Renal cortical epithelial cell (primary cell): ENCODE data around the gene ADK. TPM values are rescaled to one million over a fixed set of nuclear protein-coding genes. Genes with fewer than 3 reads are reported as not detected.
"Not testable (repeated sequence)": the region's sequence is repeated elsewhere in the genome, so short reads cannot be mapped to it uniquely, and the experiment has no call there.

Experiments
- DNase-seq: peaks from one replicate; pipeline ENCODE4 v3.0.0-alpha.2; 2011; ENCODE audit warnings: low read depth
- total RNA-seq: library from RNA; depleted of rRNA; stranded (reverse); fragments of >200 nt; gene quantifications from 2 replicates; pipeline ENCODE4 v1.2.3, GENCODE V29; 2014

ADK gene
- total RNA-seq, 1 donor from 2014 or later, result 74.9 TPM

DNA sequence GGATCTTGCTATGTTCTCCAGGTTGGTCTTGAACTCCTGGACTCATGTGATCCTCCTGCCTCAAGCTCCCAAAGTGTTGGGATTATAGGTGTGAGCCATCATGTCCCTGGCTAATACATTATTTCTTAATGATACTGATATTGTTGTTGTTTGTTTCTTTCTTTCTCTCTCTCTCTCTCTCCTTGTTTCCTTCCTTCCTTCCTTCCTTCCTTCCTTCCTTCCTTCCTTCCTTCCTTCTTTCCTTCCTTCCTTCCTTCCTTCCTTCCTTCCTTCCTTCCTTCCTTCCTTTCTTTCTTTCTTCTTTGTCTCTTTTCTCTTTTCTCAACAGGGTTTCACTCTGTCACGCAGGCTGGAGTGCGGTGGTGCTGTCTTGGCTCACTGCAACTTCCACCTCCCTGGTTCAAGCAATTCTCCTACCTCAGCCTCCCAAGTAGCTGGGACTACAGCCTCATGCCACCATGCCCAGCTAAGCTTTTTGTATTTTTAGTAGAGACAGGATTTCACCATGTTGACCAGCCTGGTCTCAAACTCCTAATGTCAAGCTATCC is 149.1 kb downstream of the ADK start:
- not testable (repeated sequence) for DNase-seq

GRCh38 chr10:74300666-74301065 is 149.6 kb downstream of the ADK start:
- no peak for DNase-seq

- DNase-seq, result no peak
These were observed 154.7 kb downstream of the ADK start for GRCh38 chr10:74305730-74306129.

DNA sequence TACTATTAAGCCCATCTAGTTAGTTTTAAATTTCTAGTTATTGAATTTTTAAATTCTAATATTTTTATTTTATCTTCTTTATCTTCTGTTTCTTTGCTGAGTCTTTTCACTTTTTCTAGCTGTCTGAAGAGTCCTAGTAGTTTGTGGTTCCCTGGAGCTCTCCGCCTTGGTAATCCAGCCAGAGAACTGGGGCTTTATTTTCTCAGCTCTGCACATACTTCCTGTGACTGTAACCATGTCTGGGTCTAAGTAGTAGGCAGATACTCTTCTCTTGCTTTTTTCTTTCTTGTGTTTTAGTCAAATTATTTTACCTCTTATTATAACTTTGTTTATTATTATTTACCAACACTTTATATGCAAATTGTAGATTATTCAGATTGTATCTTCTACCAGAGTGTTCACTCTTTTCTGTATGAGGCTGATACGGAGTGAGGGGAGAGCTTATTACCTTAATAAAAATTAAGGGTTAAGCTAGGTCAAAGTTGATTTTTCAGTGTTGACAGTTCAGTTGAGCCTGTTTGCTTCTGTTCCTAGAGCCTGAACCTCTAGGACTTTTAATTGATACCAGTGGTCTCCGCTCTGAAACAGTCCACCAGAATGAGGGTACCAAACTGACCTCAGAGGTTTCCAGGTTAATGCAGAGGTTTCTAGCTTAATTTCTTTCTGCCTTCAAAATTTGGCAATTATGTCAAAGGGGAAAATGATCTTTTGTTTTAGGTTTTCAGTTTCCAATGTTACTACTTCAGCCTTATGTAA is 155.4 kb downstream of the ADK start:
- DNase-seq, result no peak

DNA sequence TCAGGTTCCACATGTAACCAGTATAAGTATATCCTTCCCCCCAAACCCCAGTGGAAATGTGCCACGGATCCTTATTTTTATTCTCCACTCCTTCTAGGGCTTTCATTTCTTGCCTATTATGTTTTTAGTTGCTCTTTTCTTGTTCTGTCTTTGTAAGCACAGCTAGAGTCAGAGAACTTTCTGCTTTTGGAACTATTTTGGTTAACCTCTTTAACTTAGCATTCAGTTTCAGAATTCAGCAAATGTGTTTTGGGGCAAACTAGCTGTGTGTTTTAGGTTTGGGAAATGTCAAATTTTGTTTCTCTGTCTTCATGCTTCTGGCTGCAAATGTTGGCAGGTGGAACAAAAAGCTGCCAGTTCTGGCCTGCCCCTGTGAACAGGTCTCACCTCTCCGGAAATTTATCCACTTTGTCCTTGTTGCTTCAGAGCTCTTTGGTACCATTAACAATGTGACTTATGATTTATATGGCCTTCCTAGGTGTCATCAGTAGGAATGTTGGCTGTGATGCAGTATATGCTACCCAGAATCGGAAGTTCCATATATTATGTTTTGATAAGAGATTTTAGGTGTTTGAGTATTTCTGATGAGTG is 156.1 kb downstream of the ADK start:
- no peak for DNase-seq

GRCh38 chr10:74310652-74311257 is 159.7 kb downstream of the ADK start:
- no peak for DNase-seq

GRCh38 chr10:74314166-74314565 is 163.1 kb downstream of the ADK start:
- DNase-seq, result peak; percentile 49

DNA sequence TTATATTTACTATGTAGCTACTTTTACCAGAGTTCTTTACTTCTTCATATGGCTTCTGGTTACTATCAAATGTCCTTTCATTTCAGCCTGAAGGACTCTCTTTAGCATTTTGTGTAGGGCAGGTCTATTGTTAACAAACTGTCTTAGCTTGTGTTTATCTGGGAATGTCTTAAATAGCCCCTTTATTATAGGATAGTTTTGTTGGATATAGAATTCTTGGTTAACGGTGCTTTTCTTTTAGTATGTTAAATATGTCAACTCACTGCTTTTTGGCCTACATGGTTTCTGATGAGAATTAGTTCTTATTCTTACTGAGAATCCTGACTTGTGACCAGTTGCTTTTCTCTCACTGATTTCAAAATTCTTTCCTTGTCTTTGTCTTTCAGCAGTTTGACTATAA is 169.0 kb downstream of the ADK start:
- DNase-seq, result no peak

DNA sequence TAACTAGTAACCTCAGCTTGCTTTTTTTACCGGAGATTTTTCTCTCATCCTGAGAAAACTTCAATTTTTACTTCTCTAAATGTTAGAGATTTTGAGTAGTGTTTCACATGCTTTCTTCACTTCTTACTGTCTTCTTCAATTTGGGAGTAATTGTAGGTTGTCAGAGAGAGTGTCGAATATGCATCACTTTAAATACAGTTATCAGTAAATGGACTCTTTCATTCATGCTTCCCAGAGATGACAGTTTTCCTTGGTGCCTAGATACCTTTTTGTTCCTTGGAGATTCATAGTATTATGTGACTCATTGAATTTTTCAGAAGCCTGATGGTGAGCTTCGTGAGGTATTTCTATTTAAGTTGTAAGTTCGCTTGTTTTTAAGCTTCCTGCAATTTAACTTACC is 169.7 kb downstream of the ADK start:
- no peak for DNase-seq

- no peak for DNase-seq
These were observed 171.1 kb downstream of the ADK start for GRCh38 chr10:74322141-74322540.

DNA sequence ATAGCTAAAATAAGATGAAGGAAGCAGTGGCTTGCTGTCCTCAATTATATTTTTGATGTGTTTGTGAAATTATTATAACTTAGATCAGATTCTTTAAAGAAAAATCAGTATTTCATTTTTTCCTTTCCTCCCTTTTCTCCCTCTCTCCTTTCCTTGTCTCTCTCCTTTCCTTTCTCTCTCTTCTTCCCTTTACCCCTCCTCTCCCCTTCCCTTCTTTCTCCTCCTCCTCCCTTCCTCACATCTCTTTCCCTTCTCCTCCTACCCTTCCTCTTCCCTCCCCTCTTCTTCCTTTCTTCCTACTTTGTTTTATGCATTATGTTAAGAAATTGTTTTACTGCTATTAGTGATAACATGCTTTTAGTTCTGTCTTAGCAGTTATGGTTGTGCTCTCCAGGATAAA is 171.5 kb downstream of the ADK start:
- no peak for DNase-seq

DNA sequence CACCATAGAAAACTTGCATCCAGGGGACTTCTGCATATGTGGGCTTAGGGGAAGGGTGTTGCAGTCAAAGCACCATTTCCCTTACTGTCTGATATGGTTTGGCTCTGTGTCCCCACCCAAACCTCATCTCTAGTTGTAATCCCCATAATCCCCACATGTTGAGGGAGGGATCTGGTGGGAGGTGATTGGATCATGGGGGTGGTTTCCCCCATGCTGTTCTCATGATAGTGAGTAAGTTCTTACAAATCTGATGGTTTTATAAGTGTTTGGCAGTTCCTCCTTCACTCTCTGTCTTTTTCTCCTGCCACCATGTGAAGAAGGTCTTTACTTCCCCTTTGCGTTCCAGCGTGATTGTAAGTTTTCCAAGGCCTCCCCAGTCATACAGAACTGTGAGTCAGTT is 177.4 kb downstream of the ADK start:
- no peak for DNase-seq

DNA sequence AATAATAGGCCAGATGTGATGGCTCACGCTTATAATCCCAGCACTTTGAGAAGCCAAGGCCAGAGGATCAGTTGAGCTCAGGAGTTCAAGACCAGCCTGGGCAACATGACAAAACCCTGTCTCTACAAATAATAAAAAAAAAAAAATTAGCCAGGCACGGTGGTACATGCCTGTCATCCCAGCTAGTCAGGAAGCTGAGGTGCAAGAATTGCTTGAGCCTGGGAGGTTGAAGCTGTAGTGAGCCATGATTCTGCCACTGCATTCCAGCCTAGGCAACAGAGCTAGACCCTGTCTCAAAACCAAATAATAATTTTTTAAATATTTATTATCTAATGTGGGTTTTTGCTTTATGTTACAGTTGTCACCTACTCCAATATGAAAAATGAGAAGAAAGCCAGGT is 178.9 kb downstream of the ADK start:
- DNase-seq, result peak; percentile 52

- DNase-seq, result no peak
These were observed 179.6 kb downstream of the ADK start for GRCh38 chr10:74330646-74331045.

GRCh38 chr10:74332398-74332797 is 181.4 kb downstream of the ADK start:
- DNase-seq, result no peak

DNA sequence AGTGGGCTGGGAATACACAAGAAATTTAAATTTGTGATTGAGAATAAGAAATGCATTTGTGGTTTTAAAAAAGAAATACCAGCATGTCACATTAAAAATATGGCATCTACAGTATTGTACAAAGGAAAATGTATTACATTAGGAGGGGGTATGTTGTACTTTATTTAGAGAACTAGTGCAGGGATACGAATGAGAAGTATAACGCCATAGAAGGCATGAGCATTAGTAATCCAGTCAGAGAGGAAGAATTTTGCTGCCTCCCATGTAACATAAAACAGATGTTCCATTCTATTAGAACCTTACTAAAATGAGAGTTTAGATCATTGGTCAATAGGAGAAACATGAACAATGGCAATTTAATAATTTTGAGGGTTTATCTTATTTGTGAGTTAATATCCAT is 182.2 kb downstream of the ADK start:
- DNase-seq, result no peak

DNA sequence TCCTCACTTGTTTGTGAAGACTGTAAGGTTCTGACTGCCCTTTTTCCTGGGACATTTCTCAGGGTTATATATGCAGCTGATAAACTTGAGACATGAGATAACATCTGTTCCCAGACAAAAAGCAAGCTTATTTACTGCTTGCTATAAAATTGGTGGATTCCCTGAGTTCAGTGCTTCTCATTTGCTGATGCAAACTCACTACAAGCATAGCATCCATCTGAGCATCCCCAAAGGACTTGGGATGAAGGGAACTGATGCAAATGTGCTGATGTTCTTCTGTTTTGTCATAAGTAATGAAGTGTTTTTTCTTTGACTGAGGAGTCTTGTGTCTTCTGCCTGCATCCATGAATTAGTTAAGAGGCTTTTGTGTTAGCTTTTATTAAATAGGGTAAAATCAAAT is 183.2 kb downstream of the ADK start:
- no peak for DNase-seq

GRCh38 chr10:74335501-74335900 is 184.5 kb downstream of the ADK start:
- no peak for DNase-seq

DNA sequence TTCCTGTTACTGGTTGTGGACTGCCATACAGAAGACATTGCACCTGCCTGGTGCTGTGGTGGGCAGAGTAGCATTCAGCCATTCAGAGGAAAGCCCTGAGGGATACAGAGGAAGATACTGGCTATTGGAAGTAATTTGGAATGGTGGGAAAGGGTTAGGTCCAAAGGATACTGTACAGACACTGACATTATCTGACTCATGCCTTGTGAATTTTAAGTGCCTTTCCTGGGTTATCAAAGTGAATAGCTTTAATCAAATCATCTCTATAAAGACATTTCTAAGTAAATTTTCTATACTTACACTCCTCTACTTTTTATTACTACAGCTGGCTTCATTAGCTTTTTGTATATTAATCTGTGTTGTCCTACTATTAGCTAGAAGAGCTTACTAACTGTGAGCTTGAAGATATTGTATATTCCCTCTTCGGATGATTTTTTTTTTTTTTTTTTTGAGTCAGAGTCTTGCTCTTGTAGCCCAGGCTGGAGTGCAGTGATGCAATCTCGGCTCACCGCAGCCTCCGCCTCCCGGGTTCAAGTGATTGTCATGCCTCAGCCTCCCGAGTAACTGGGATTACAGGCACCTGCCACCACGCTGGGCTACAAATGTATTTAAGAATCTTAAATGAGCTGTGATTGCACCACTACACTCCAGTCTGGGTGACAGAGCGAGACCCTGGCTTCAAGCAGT is 186.5 kb downstream of the ADK start:
- peak; percentile 13 for DNase-seq

GRCh38 chr10:74342991-74343390 is 192.0 kb downstream of the ADK start:
- no peak for DNase-seq

DNA sequence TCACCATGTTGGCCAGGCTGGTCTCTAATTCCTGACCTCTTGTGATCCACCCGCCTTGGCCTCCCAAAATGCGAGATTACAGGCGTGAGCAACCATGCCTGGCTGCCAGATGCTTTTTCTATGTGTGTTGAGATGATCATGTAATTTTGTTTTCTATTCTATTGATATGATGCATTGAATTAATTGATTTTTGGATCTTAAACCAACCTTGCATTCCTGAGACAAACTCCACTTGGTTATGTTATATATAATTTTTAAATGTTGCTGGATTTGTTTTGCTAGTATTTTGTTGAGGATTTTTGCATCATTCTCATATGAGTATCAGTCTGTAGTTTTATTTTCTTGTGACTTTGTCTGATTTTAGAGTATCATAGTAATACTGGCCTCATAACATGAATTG is 192.8 kb downstream of the ADK start:
- no peak for DNase-seq

GRCh38 chr10:74344306-74344705 is 193.3 kb downstream of the ADK start:
- DNase-seq, result no peak

DNA sequence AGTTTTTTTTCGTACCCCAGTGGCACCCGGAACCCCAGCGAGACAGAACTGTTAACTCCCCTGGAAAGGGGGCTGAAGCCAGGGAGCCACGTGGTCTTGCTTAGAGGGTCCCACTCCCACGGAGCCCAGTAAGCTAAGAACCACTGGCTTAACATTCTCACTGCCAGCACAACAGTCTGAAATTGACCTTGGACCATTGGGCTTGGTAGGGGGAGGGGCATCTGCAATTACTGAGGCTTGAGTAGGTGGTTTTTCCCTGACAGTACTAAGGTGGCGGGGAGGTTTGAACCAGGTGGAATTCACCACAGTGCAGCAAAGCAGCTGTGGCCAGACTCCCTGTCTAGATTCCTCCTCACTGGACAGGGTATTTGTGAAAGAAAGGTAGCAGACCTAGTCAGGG is 196.5 kb downstream of the ADK start:
- DNase-seq, result no peak
